Vagina (tissue), 2 donors: ENCODE data around the gene NFKBIA.

Experiments
- CTCF ChIP-seq, 3 experiments: fragments of 450-650 bp in 2 of 3; fragments of 200-600 bp in 1 of 3; sonication (generic) in 1 of 3; IDR thresholded peaks; one replicate each; pipeline ENCODE4 v1.5.1; 2017 to 2019; ENCODE audit warnings: antibody characterized with exemption in 3 of 3, mild to moderate bottlenecking in 2 of 3, moderate library complexity in 2 of 3
- POLR2A ChIP-seq, 2 donors: fragments of 450-650 bp; IDR thresholded peaks; one replicate each; pipeline ENCODE4 v1.6.1; 2017; ENCODE audit warnings: antibody characterized with exemption in 2 of 2, mild to moderate bottlenecking in 2 of 2, moderate library complexity in 2 of 2
- POLR2AphosphoS5 ChIP-seq, 2 donors: sonication (generic); formaldehyde crosslinking; IDR thresholded peaks; one replicate each; pipeline ENCODE4 v1.9.0; 2017; ENCODE audit warnings: antibody characterized with exemption in 2 of 2, mild to moderate bottlenecking in 2 of 2, low read depth in 1 of 2; ENCODE audit not compliant: insufficient read depth in 1 of 2

DNA sequence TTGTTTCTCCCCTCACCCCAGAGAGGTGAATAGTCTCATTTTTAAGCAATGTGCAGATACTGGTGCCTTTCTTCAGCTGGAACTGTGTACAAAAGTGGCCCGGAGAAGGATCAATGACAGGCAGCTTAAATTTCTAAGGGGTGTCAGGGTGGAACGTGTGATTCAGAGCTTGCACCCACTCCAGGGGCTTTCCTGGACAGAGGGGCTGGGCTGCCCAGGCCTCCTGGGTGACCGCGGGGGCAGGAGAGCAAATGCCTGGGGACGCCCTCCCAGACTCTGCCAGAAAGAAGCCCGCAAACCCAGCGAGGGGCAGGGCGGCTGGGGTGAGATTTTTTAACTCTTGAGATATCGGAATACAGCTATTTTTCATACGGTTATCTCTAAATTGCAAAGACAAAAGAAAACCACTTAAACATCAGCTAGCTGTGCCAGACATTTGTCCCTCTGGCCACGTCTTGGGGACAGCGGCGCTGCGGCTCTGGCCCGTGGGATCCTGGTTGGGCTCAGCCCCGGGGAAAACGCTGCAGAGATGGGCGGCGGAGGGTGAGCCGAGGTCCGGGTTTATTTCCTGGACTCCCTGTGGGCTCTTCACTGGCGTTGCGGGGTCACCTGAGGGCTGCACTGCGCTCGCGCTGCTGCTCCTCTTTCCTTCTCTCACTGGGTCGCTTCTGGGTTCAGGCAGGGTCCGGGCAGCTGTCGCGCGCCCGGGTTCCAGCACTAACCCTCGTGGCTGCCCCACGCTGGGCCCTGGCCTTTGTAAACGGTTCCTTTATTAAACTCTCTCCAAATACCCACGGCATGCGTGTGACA is 35.8 kb downstream of the NFKBIA start:
- TF ChIP-seq CTCF (IDR thresholded peaks at IDR 0.05) (no peak), POLR2AphosphoS5 (IDR thresholded peaks at IDR 0.05; ENCODE audit: insufficient read depth in 1 of 2, low read depth in 1 of 2) (no peak), POLR2A (IDR thresholded peaks at IDR 0.05) (no peak)
